Stimulated activated CD8-positive, alpha-beta memory T cell treated with anti-CD3 and anti-CD28 coated beads, Interleukin-12 subunit alpha, Interleukin-12 subunit beta, amount 100 ng/mL, for 1 hour (primary cell): ENCODE results near the gene DEPDC5.

ENCODE experiments used
- DNase-seq: peaks from one replicate; pipeline ENCODE4 v3.0.0-alpha.2; 2020; ENCODE audit warnings: low read depth

Gene DEPDC5

DNA sequence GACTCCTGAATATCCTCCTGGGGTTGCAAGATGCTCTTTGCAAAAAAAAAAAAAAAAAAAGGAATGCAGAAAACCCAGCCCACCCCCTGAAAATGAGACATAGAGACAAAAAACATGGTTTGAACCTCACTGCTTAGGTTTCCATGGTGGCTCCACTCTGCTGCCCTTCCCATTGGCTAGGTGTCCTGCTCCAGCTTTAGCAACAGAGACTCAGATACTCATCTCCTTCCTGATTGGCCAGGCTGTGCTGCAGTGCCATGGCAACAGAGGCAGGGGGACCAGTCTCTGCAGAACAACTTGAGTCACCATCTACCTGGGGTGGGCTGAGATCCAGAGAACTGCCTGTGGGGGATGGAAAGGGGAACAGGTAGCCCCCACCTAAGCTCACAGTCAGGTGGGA, 173.2 kb downstream of the DEPDC5 start:
- no peak for DNase-seq

DNA sequence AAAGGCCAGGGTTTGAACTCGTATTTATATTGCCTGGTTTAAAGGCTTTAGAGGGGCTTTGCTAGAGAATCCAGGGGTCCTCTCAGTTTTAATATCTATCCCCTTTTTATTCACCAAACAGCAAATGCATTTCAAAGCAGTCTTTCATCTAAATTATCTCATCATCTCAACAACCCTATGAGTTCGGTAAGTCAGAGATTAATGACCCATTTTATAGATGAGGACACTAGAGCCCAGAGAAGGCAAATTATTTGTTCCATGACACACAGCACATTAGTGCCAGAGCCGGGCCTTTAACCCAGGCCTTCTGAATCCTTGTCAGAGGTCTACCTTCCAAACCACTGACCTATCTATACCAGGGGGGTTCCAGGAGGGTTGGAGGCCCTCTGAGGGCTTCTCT, 173.7 kb downstream of the DEPDC5 start:
- DNase-seq, result no peak

DNA sequence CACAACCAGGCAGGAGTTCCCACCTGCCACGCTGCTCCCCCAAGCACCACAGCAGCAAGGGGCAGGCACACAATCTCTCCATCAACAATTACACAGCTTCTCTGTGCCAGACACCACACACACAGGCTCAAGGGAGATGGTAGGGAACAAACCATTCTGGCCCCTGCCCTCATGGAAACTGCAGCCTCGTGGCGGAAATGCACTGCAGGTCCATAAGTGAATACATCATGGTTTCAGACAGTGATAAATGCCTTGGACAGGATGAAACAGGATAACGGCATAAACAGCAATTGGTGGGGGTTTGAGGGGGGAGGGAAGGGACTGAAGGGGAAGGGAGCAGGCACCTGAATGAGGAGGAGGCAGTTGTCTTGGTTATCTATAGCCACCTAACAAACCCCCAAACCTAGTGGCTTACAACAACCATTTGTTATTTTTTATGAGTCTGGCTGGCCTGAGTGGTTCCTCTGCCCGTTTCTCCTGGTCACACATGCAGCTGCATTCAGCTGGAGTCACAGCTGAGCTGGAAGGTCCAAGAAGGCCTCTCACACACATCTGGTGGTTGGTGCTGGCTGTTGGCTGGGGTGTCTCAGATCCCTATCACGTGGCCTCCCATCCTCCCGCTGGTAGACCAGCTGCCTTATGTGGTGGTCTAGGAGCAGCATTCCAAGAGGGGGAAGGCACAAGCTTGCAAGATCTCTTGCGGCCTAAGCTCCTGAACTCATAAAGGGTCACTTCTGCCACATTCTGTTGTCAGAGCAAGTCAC, 175.5 kb downstream of the DEPDC5 start:
- no peak for DNase-seq

DNA sequence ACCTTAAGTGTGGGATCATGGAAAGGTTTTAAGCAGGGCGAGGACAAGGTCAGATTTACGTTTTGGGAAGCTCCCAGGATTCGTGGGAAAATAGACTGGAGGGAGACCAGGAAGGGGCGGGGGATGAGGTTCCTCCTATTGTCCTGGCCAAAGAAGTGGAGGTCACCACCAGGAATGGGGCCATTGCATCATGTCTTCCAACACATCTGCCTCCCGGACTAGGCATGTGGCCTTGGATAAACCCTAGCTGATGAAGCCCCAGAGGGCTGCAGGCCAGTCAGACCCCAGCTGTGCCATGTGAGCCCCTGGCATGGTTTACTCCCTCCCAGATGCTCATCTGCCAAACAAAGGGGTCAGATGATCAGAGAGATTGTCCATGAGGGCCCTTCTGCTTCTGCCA, 179.0 kb downstream of the DEPDC5 start:
- DNase-seq, result no peak

GRCh38 chr22:31933406-31933805, 179.6 kb downstream of the DEPDC5 start:
- no peak for DNase-seq

DNA sequence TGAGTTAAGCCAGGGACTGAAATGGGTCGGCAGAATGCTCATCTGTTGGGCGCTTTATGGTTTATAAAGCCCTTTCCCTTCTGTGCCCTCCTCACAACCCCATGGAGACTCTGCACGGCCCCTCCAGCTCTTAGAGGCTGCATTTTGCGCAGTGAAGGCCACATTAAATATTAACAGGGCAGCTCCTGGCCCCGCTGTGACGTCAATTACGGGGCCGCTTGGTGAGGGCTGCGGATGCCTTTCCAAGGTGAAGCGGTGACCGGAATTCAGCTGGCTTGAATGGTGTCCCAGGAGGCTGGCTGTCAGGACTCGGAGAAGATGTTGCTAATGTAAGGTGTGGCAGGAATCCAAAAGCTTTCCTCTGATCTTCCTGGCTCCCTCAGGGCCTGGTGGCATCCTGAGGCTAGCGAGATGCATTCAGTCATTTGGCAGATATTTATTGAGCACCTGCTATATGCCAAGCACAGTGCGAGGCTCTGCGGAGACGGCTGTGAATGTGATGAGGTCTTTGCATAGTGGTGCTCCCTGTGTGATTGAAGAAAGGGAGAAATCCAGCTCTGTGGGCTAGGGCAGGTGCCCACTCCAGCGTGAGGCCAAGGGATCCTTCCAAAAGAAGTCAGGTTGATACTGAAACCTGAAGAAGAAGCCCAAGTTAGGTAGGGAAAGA, 180.1 kb downstream of the DEPDC5 start:
- no peak for DNase-seq

DNA sequence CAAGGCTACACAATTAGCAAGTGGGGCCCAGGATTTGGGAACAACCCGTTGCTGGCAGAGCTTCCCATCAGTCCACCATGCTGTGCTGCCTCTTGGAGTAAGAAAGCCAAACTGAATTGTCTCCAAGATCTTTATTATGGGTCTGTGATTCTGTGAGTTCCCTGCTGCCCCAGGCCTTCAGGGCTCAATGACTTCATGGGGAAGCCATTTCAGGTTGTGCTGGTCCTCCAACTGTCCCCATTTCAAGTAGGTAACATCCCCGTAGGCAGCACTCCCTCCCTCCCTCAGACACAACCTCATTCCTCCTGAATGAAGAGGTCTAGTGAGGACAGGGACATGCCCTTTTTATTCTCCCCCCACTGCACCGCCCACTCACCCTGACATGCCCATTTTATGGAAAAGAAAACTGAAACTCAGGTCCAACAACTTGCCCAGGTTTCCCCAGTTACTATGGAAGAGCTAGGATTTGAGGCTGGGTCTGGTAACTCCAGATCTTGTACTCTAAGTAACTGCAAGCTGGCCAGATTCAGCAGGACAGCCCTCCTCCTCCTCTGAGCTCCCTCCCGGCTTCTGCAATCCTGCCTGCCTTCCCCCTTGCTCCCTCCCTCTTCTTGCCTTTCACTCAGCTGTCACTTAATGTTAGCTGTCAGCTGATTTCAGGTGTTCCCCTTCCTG, 182.3 kb downstream of the DEPDC5 start:
- no peak for DNase-seq

GRCh38 chr22:31937341-31937740, 183.5 kb downstream of the DEPDC5 start:
- DNase-seq, result no peak

DNA sequence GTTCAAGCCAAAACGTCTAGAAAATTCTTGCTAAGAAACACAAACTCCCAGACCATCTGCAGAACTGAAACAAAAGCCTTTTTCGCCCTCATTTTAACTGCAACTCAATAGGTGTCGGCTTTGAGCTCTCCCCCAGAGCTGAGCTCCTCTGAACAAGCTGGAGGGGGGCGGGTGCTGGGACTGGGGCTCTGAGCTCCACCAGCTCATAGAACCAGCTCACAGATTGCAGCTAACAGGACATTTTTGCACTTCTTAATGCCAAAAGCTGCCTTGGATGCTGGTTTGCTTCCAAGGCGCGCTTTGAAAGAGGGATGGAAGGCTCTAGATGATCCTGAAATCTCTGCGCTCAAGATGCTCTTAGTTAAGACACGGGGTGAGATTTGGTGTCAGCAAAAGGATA, 184.5 kb downstream of the DEPDC5 start:
- no peak for DNase-seq

DNA sequence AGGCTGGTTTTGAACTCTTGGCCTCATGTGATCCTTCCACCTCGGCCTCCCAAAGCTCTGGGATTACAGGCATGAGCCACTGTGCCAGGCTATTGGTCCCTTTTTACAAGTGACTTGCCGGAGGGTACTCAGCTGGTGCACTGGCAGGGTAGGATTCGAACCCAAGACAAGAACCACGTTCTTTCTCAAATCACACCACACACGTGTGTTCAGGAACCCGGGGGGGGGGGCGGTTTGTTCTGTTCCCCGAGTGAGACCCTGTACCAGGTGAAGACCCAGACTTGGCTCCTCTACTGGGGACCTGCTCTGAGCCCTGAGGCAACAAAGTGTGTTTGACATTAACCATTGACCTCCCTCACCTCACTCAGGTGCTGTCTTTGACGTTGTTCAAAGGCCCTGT, 186.7 kb downstream of the DEPDC5 start:
- DNase-seq, result no peak

DNA sequence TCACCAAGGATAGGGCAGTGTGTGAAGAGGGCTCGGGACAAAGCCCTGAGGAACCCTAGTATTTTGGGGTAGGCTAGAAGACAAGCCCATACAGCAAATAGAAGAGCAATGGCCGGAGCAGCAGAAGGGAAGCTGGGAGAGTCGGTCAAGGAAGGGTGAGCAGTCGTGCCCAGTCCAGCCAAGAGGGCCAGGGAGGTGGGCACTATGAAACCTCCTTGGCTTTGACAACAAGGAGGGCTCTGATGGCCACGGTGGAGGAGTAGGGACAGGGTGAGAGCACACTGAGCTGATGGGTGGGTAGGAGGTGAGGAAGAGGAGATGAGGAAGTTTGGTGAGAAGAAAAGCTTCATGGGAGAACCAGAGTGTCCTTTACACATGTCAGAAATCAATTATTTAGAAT, 188.3 kb downstream of the DEPDC5 start:
- no peak for DNase-seq

DNA sequence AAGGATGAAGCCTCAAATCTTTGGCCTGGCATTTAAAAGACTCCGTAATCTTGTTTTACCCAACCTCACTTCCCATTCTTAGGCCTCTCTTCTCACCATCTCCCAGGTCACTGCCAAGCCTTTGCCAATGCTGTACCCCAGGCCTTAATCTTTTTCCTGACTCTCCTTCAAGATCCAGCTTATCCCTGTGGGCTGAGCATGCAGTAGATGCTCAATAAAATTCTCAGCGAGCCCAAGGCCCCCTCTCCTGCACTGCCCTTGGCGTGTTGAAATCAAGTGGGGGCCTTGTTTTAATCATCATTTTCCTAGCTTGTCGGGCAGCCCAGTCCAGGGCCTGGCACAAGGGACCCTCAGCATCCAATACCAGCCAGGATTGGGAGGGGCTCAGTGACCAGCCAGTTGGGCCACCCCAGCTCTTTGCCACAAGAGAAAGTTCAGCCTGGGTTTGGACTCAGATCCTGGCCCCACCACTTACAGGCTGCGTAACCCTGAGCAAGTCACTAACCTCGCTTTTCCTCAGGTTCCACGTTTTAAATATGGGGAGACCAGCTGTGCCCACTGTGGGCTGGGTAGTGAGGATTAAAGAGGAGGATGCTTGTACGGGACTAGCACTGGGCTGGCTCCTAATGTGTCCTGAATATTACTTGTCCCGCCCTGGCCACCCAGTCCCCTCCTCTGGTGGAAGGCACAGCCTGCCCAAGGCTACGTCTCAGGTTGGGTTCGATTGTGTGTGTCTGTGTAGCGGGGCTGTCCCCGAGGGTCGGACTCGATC, 189.6 kb downstream of the DEPDC5 start:
- DNase-seq, result no peak

DNA sequence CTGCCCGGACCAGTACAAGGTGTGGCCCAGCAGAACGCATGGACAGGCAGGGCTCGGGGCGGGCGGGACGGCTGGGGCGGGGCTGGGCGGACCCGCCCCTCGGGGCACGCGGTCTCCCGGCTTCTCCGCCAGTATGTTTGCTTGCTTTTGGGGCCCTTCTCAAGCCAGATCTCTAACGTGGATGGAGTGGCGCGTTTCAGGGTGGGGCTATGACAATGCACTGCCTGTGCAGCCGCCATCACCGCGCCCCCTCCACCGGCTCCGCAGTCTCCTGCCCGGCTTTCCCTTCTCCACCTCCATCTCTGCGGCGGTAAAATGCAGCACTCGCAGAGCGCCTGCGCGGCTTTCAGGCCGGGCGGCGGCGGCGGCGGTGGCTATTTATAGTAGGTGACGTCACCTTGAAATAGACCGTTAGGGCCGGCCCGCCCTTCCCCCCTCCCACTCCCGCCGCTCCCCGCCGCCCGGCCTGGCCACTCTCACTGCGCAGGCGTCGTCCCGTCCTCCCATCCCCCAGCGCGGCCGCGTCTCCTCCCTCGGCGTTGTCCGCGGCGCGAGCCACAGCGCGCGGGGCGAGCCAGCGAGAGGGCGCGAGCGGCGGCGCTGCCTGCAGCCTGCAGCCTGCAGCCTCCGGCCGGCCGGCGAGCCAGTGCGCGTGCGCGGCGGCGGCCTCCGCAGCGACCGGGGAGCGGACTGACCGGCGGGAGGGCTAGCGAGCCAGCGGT, 190.3 kb downstream of the DEPDC5 start, which contains the start of gene YWHAH:
Gene YWHAH, plus strand, starts transcription at position 558 of the 722 bp plus-strand sequence. CDS start 199 bp downstream, outside the sequence.
- DNase-seq, result peak; percentile 79

GRCh38 chr22:31944700-31945442, 191.1 kb downstream of the DEPDC5 start:
- no peak for DNase-seq

- DNase-seq, result no peak
Observed at GRCh38 chr22:31945443-31945855, 191.6 kb downstream of the DEPDC5 start.

DNA sequence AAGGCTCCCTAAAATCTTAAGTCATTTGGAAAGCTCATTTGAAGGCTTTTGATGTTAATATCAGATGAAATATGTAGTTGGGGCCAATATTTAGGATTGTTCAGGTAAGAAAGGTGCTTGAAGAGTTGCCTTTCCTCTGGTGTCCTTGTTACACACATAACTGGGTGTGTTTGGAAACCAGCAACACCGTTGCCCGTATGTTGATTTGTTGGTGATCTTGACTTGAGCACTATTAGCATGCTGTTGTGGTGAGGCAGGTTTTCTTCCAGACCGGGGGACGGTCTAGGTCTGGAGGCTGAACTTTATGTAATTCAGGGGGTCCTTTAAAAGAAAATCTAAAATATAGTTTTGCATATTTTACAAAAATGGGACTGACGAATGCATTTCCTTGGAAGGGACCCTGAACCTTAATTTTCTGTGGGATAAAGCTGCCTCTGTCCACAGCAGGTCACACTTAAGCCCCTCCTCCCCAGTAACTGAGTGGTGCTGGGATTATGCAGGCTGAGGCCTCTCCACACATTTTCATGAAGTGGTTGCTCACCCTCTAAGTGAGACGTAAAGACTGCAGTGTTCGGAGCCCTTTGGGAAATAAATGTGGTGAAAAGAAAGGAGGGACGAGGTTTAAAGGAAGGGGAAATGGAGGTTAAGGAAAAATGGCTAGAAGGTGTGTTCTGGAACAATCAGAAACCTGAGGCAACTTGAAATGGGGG, 192.3 kb downstream of the DEPDC5 start:
- no peak for DNase-seq

DNA sequence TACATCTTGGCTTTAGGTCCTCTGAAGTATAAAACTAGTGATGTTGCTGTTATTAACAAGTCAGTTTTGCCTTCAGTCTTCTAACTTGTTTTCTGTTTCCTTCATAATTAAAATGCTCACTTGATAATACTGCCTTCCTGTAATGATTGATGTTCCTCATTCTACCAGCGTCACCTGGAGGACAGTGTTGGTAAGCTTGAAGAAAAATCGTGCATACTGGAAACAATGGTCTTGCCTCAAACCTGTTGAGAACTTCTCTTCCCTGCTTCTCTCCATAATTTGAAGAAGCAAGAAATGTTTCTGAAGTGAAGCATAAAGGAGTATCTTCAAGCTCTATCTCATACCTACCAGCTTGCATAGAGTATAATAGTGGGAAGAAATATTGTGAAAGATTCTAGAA, 193.5 kb downstream of the DEPDC5 start:
- no peak for DNase-seq

- DNase-seq, result no peak
Observed at GRCh38 chr22:31948002-31948401, 194.2 kb downstream of the DEPDC5 start.

DNA sequence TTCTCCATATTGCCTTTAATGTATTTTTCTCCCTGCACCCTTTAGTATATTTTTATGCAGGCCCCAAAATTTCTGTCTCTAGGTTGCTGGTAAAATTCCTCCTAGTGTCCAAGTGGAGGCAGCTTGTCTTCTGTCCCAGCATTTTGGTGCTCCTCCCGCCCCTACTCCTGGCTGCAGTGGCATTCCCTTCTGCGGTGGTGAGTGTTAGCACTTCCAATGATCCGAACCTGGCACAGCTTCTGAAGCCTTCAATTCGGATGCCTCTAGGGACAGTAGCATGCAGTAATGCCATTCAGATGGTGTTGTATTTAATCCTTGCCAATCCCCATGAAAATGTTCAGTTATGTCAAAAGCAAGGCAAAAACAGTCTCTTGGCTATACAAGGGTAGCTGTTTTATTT, 196.4 kb downstream of the DEPDC5 start:
- DNase-seq, result no peak
